CD4-positive, alpha-beta T cell treated with Interleukin-15 for 4 hours (primary cell): ENCODE measurements around the gene PCSK9.

Source experiments
- DNase-seq: peaks from one replicate; pipeline ENCODE4 v3.0.0-alpha.2; 2020; ENCODE audit warnings: low spot score

Gene PCSK9

GRCh38 chr1:55039342-55040082, at the start of gene PCSK9:
TSS of gene PCSK9 (plus strand) at chr1:55039548. CDS start at chr1:55039838, 290 bp downstream.
- DNase-seq = no peak

- no peak for DNase-seq
Measured at GRCh38 chr1:54989968-54990810, 49.2 kb upstream of the PCSK9 start.

- DNase-seq = no peak
Measured at GRCh38 chr1:54990916-54991315, 48.4 kb upstream of the PCSK9 start.

- no peak for DNase-seq
Measured at GRCh38 chr1:54991939-54992338, 47.4 kb upstream of the PCSK9 start.

GRCh38 chr1:54993140-54993539, 46.2 kb upstream of the PCSK9 start:
- no peak for DNase-seq

- no peak for DNase-seq
Measured at GRCh38 chr1:54994355-54994990, 44.9 kb upstream of the PCSK9 start.

- DNase-seq = no peak
Measured at GRCh38 chr1:54995013-54995760, 44.2 kb upstream of the PCSK9 start.

GRCh38 chr1:54995835-54996234, 43.5 kb upstream of the PCSK9 start:
- DNase-seq = peak; percentile 35

GRCh38 chr1:54996359-54996868, 42.9 kb upstream of the PCSK9 start:
- peak; percentile 79 for DNase-seq

GRCh38 chr1:54996869-54997710, 42.3 kb upstream of the PCSK9 start:
- DNase-seq = no peak

- no peak for DNase-seq
Measured at GRCh38 chr1:54997711-54997986, 41.7 kb upstream of the PCSK9 start.

GRCh38 chr1:54998100-54998499, 41.2 kb upstream of the PCSK9 start:
- no peak for DNase-seq

- DNase-seq = no peak
Measured at GRCh38 chr1:54998677-54999076, 40.7 kb upstream of the PCSK9 start, which contains the start of gene BSND. TSS of gene BSND (plus strand) at chr1:54998933. CDS start at chr1:54999187, 254 bp downstream.

GRCh38 chr1:55000110-55001085, 39.0 kb upstream of the PCSK9 start:
- DNase-seq = no peak

GRCh38 chr1:55001311-55001710, 38.0 kb upstream of the PCSK9 start:
- no peak for DNase-seq

- DNase-seq = no peak
Measured at GRCh38 chr1:55002686-55003085, 36.7 kb upstream of the PCSK9 start.

- DNase-seq = no peak
Measured at GRCh38 chr1:55005351-55006140, 33.8 kb upstream of the PCSK9 start.

GRCh38 chr1:55006931-55007330, 32.4 kb upstream of the PCSK9 start:
- DNase-seq = no peak

GRCh38 chr1:55007625-55008024, 31.7 kb upstream of the PCSK9 start:
- no peak for DNase-seq
